Neural cell (in vitro differentiated cells): Measurements from ENCODE around the gene IFI6. TPM values are rescaled to one million over a fixed set of nuclear protein-coding genes. Genes with fewer than 3 reads are reported as not detected.

Source experiments
- H2AFZ ChIP-seq: fragments of 200-600, 300-800 bp; sonication (generic), shearing (Covaris generic); 2 replicates; pipeline ENCODE4 v1.6.0; 2014; ENCODE audit warnings: low read depth, mild to moderate bottlenecking, antibody characterized with exemption, low read length, moderate library complexity
- H3F3A ChIP-seq: fragments of 200-600 bp; shearing (Covaris generic); 2 replicates; pipeline ENCODE4 v1.6.1; 2016; ENCODE audit warnings: mild to moderate bottlenecking, moderate library complexity, mixed read lengths, antibody characterized with exemption, low read length; ENCODE audit not compliant: insufficient read depth, poor library complexity, severe bottlenecking
- H3K27ac ChIP-seq: fragments of 200-600, 300-800 bp; sonication (generic), shearing (Covaris generic); 2 replicates; pipeline ENCODE4 v1.5.1; 2014; ENCODE audit warnings: mild to moderate bottlenecking, low read length, moderate library complexity
- H3K27me3 ChIP-seq: fragments of 300-800, 200-600 bp; sonication (generic), shearing (Covaris generic); 2 replicates; pipeline ENCODE4 v1.6.0; 2014; ENCODE audit warnings: mild to moderate bottlenecking, low read depth, low read length, moderate library complexity; ENCODE audit not compliant: insufficient read depth
- H3K36me3 ChIP-seq: fragments of 300-800, 200-600 bp; sonication (generic), shearing (Covaris generic); 2 replicates; pipeline ENCODE4 v1.5.1; 2014; ENCODE audit warnings: mild to moderate bottlenecking, antibody characterized with exemption, low read length, moderate library complexity; ENCODE audit not compliant: insufficient read depth
- H3K4me2 ChIP-seq: fragments of 300-800, 200-600 bp; sonication (generic), shearing (Covaris generic); 2 replicates; pipeline ENCODE4 v1.6.0; 2014; ENCODE audit warnings: mild to moderate bottlenecking, low read length
- H3K4me3 ChIP-seq: fragments of 300-800, 200-600 bp; sonication (generic), shearing (Covaris generic); 2 replicates; pipeline ENCODE4 v1.5.1; 2014; ENCODE audit warnings: mild to moderate bottlenecking, low read length, moderate library complexity
- H3K79me2 ChIP-seq: fragments of 200-600 bp; shearing (Covaris generic); replicated peaks from 2 replicates; pipeline ENCODE4 v1.6.0; 2014; ENCODE audit warnings: mild to moderate bottlenecking, low read length, moderate library complexity; ENCODE audit not compliant: insufficient read depth
- H3K9ac ChIP-seq: fragments of 300-800, 200-600 bp; sonication (generic), shearing (Covaris generic); 2 replicates; pipeline ENCODE4 v1.6.1; 2016; ENCODE audit warnings: mild to moderate bottlenecking, low read length, mixed read lengths
- H3K9me2 ChIP-seq: fragments of 200-600 bp; shearing (Covaris generic); 2 replicates; pipeline ENCODE4 v1.6.1; 2016; ENCODE audit warnings: mild to moderate bottlenecking, low read length, mixed read lengths; ENCODE audit not compliant: insufficient read depth
- H3K9me3 ChIP-seq: fragments of 200-600, 300-800 bp; sonication (generic), shearing (Covaris generic); 2 replicates; pipeline ENCODE4 v1.6.1; 2016; ENCODE audit warnings: mild to moderate bottlenecking, mixed run types, low read length, moderate library complexity, mixed read lengths
- H4K20me1 ChIP-seq: fragments of 200-600 bp; shearing (Covaris generic); 2 replicates; pipeline ENCODE4 v1.6.1; 2016; ENCODE audit warnings: mild to moderate bottlenecking, mixed run types; ENCODE audit not compliant: insufficient read depth
- CTCF ChIP-seq: fragments of 450-650 bp; IDR thresholded peaks from 2 replicates; pipeline ENCODE4 v1.5.1; 2014; ENCODE audit warnings: antibody characterized with exemption, mild to moderate bottlenecking, moderate library complexity; ENCODE audit not compliant: poor library complexity, severe bottlenecking
- EP300 ChIP-seq: fragments of 450-650 bp; conservative IDR thresholded peaks from 2 replicates; pipeline ENCODE4 v1.6.1; 2014; ENCODE audit warnings: antibody characterized with exemption, mild to moderate bottlenecking, moderate library complexity; ENCODE audit not compliant: poor library complexity, severe bottlenecking
- EZH2 ChIP-seq: fragments of 200-600, 300-800 bp; shearing (Covaris generic), sonication (generic); IDR thresholded peaks from 2 replicates; pipeline ENCODE4 v1.6.1; 2014; ENCODE audit warnings: antibody characterized with exemption, low read length, borderline replicate concordance, mild to moderate bottlenecking; ENCODE audit not compliant: insufficient read depth, poor library complexity, severe bottlenecking
- MXI1 ChIP-seq: fragments of 450-650 bp; conservative IDR thresholded peaks from 2 replicates; pipeline ENCODE4 v1.6.1; 2014; ENCODE audit warnings: antibody characterized with exemption, mild to moderate bottlenecking; ENCODE audit not compliant: poor library complexity, severe bottlenecking
- POLR2AphosphoS5 ChIP-seq: IDR thresholded peaks from 2 replicates; pipeline ENCODE4 v1.6.1; 2012
- RAD21 ChIP-seq: fragments of 450-650 bp; conservative IDR thresholded peaks from 2 replicates; pipeline ENCODE4 v1.6.1; 2014; ENCODE audit warnings: antibody characterized with exemption, mild to moderate bottlenecking, moderate library complexity
- REST ChIP-seq: IDR thresholded peaks from 2 replicates; pipeline ENCODE4 v1.6.1; 2012; ENCODE audit warnings: borderline replicate concordance
- SMC3 ChIP-seq: fragments of 450-650 bp; conservative IDR thresholded peaks from 2 replicates; pipeline ENCODE4 v1.6.1; 2014; ENCODE audit warnings: antibody characterized with exemption, mild to moderate bottlenecking, moderate library complexity; ENCODE audit not compliant: poor library complexity
- TAF1 ChIP-seq: IDR thresholded peaks from 2 replicates; pipeline ENCODE4 v1.6.1; 2012; ENCODE audit warnings: low read depth
- polyA plus RNA-seq: library from polyadenylated mRNA; depleted of rRNA; stranded (reverse); fragments of >200 nt; gene quantifications from 2 replicates; pipeline ENCODE4 v1.2.3, GENCODE V29; 2014

The IFI6 gene
- polyA plus RNA-seq, 1 donor from 2014 or later: 0.35 TPM

GRCh38 chr1:27648602-27649305 is 23.2 kb downstream of the IFI6 start:
- H3K36me3 ChIP-seq: no peaks in the 10 kb centered on the region
- TF ChIP-seq MXI1 (no peak), CTCF (no peak), TAF1 (no peak), RAD21 (no peak), POLR2AphosphoS5 (no peak), REST (no peak), SMC3 (no peak), EZH2 (no peak), EP300 (no peak)
- no peak overlapping the region for H3K4me2 ChIP-seq
- no peaks in the 10 kb centered on the region for H3K9me3 ChIP-seq
- H3K4me3 ChIP-seq: no peak overlapping the region
- H3K27ac ChIP-seq: no peak overlapping the region
- no peaks in the 10 kb centered on the region for H4K20me1 ChIP-seq
- no peaks in the 10 kb centered on the region for H3K9me2 ChIP-seq
- H3K27me3 ChIP-seq: no peaks in the 10 kb centered on the region
- H3K9ac ChIP-seq: no peak overlapping the region
- H2AFZ ChIP-seq: no peak overlapping the region
- H3F3A ChIP-seq: no peaks in the 10 kb centered on the region
- H3K79me2 ChIP-seq: no peaks in the 10 kb centered on the region

DNA sequence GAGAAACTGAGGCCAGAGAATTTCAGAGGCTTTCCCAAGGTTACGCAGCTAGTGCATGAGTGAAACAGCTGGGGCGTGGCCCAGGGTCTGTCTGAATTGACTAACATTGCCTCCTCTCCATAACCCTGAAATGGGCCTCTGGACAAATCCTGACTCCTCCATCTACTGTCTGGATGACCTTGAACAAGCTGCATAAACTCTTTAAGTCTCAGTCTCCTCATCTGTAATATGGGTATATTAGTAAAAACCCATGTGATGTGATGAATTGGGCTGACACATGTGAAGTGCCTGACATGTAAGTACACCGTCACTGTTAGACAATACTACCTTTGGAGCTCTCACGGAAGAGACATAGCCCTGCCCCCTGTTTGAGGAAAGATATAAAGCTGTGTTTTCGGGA is 24.7 kb downstream of the IFI6 start:
- Histone ChIP-seq H3K36me3 (no peaks in the 10 kb centered on the region), H2AFZ (no peak overlapping the region), H3K9me2 (no peaks in the 10 kb centered on the region), H3F3A (no peaks in the 10 kb centered on the region), H4K20me1 (no peaks in the 10 kb centered on the region), H3K9me3 (no peaks in the 10 kb centered on the region), H3K27ac (no peak overlapping the region), H3K9ac (no peak overlapping the region), H3K4me2 (no peak overlapping the region), H3K27me3 (no peaks in the 10 kb centered on the region), H3K79me2 (no peaks in the 10 kb centered on the region), H3K4me3 (no peak overlapping the region)
- TF ChIP-seq EP300: no peak
- TF ChIP-seq POLR2AphosphoS5: no peak
- TF ChIP-seq TAF1: no peak
- no peak for TF ChIP-seq CTCF
- no peak for TF ChIP-seq SMC3
- TF ChIP-seq MXI1: no peak
- TF ChIP-seq RAD21: no peak
- no peak for TF ChIP-seq EZH2
- TF ChIP-seq REST: no peak
